Thyroid gland (tissue), 4 donors: ENCODE data around the gene SLC16A5. TPM values are rescaled to one million over a fixed set of nuclear protein-coding genes. Genes with fewer than 3 reads are reported as not detected.

Source experiments
- DNase-seq, 2 donors: peaks; one replicate each; pipeline ENCODE4 v3.0.0-alpha.2; 2019
- H3K27ac ChIP-seq, 3 donors: fragments of 200-600 bp; sonication (generic); 1 replicate in 2 of 3; 2 replicates in 1 of 3; pipeline ENCODE4 v1.5.1; 2016 to 2019; ENCODE audit warnings: mild to moderate bottlenecking in 1 of 3, moderate library complexity in 1 of 3
- H3K27me3 ChIP-seq: fragments of 200-600 bp; sonication (generic); one replicate; pipeline ENCODE4 v1.5.1; 2019
- H3K36me3 ChIP-seq, 2 donors: fragments of 200-600 bp; sonication (generic); one replicate each; pipeline ENCODE4 v1.5.1; 2016 to 2019
- H3K4me1 ChIP-seq, 2 donors: fragments of 200-600 bp; sonication (generic); one replicate each; pipeline ENCODE4 v1.5.1; 2017 to 2019
- H3K4me3 ChIP-seq, 3 donors: fragments of 200-600 bp; sonication (generic); replicated peaks in 1 of 3; 1 replicate in 2 of 3; 2 replicates in 1 of 3; pipeline ENCODE4 v1.5.1; 2016; ENCODE audit warnings: mild to moderate bottlenecking in 1 of 3
- H3K9me3 ChIP-seq: fragments of 200-600 bp; sonication (generic); one replicate; pipeline ENCODE4 v1.5.1; 2017
- POLR2A ChIP-seq, 2 donors: fragments of 450-650 bp; IDR thresholded peaks; one replicate each; pipeline ENCODE4 v1.6.1; 2017; ENCODE audit warnings: antibody characterized with exemption in 2 of 2, mild to moderate bottlenecking in 2 of 2, moderate library complexity in 1 of 2
- WGBS, 2 donors: methylation state at CpG; one replicate each; pipeline ENCODE4 v1.1.5; 2017; 5-methylcytosine and 5-hydroxymethylcytosine counted together
- intact Hi-C: fragments of 100-400 bp; cut with DNase I; formaldehyde crosslinking; loops from one replicate; pipeline ENCODE4 v1.15.1; 2023
- total RNA-seq, 4 donors: library from RNA; depleted of rRNA; stranded (reverse); fragments of >200 nt; gene quantifications; one replicate each; pipeline ENCODE4 v1.2.3, GENCODE V29; 2016
- TF ChIP-seq, protein P1 (sequence below), 6 experiments: fragments of 200-600 bp in 3 of 6; fragments of 450-650 bp in 3 of 6; sonication (generic) in 3 of 6; IDR thresholded peaks; one replicate each; pipeline ENCODE4 v1.5.1; 2016 to 2019; ENCODE audit warnings: antibody characterized with exemption in 6 of 6, mild to moderate bottlenecking in 2 of 6, inconsistent platforms in 1 of 6, moderate library complexity in 1 of 6

Gene SLC16A5
- total RNA-seq, 4 donors from 2014 or later = 24.1 to 40.3 (median 27.6) TPM

DNA sequence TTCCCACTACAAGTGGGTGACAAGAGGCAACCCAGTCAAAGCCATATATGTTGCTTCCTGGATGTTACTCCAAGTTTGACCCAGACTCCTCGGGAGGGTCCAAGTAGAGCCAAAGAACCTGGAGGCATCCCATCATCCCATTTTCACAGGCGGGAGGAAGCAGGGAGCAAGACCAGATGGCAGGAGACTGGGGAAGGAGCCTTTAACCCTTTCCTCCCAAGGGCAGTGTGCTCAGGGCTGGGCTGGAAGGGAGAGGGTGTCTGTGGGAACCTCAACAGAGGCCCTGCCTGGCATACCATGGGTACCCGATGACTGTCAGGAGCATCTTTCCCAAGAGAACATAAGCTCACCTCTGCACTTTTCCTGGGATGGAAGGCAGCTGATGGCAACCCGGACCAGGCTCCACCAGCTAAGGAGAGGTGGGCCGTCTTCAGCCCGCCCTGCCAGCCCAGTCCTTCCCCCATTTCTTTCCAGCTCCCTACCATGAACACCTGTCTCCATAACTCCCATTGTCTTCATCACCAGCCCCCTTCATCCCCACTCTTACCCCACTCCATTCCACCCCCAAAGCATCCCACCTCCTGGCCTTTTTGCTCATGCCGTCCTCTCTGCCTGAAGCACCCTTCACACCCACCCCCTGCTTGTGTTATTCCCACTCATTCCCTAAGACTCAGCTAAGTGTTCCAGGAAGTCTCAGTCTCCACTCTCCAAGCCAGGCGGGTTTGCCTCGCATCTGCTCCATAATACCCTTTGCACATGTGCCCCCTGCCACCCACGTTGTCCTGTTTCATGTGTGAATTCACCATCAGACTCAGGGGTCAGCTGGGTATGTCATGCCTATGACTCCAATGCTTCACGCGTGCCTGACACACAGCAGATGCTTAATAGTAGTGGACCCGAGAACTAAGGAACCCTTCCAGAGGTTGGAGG lies 5.9 kb upstream of the SLC16A5 start:
- Histone ChIP-seq H3K36me3 (no peaks in the 10 kb centered on the region), H3K27me3 (no peaks in the 10 kb centered on the region), H3K4me3 (no peak overlapping the region), H3K4me1 (peaks cover 24 to 48% of the 10 kb centered on the region in 2 donors), H3K9me3 (no peaks in the 10 kb centered on the region), H3K27ac (no peak overlapping the region)
- intact Hi-C loops = no loop called here
- TF ChIP-seq, protein P1, sequence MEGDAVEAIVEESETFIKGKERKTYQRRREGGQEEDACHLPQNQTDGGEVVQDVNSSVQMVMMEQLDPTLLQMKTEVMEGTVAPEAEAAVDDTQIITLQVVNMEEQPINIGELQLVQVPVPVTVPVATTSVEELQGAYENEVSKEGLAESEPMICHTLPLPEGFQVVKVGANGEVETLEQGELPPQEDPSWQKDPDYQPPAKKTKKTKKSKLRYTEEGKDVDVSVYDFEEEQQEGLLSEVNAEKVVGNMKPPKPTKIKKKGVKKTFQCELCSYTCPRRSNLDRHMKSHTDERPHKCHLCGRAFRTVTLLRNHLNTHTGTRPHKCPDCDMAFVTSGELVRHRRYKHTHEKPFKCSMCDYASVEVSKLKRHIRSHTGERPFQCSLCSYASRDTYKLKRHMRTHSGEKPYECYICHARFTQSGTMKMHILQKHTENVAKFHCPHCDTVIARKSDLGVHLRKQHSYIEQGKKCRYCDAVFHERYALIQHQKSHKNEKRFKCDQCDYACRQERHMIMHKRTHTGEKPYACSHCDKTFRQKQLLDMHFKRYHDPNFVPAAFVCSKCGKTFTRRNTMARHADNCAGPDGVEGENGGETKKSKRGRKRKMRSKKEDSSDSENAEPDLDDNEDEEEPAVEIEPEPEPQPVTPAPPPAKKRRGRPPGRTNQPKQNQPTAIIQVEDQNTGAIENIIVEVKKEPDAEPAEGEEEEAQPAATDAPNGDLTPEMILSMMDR (IDR thresholded peaks at IDR 0.05) = no peak
- no peak for TF ChIP-seq POLR2A (IDR thresholded peaks at IDR 0.05)
- no peak for DNase-seq
- 83 to 88% methylated on average over 13 of the region's 13 CpGs for WGBS, 2 donors

DNA sequence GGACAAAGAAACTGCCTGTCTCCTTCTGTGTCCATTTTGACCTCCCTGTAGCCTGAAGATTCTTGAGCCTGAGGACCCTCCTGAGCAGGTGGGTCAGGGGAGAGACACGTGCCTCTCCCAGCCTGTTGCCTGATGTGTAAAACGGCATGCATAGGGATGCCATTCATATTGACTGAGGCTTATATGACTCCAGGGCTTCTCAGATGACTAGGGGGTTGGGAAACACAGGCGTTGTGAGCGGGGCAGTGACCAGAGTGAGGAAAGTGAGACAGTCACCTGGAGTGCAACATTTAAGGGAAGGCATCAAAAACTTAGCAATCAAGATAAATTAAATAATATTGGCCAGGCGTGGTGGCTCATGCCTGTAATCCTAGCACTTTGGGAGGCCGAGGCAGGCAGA lies 5.1 kb upstream of the SLC16A5 start:
- 82 to 89% methylated on average over 6 of the region's 6 CpGs for WGBS, 2 donors
- Histone ChIP-seq H3K27ac (no peak overlapping the region), H3K36me3 (no peaks in the 10 kb centered on the region), H3K27me3 (no peaks in the 10 kb centered on the region), H3K9me3 (no peaks in the 10 kb centered on the region), H3K4me3 (no peak overlapping the region), H3K4me1 (peaks cover 20 to 47% of the 10 kb centered on the region in 2 donors)
- intact Hi-C loops = no loop called here
- no peak for DNase-seq
- no peak for TF ChIP-seq POLR2A (IDR thresholded peaks at IDR 0.05)
- TF ChIP-seq, protein P1 (IDR thresholded peaks at IDR 0.05) = no peak

DNA sequence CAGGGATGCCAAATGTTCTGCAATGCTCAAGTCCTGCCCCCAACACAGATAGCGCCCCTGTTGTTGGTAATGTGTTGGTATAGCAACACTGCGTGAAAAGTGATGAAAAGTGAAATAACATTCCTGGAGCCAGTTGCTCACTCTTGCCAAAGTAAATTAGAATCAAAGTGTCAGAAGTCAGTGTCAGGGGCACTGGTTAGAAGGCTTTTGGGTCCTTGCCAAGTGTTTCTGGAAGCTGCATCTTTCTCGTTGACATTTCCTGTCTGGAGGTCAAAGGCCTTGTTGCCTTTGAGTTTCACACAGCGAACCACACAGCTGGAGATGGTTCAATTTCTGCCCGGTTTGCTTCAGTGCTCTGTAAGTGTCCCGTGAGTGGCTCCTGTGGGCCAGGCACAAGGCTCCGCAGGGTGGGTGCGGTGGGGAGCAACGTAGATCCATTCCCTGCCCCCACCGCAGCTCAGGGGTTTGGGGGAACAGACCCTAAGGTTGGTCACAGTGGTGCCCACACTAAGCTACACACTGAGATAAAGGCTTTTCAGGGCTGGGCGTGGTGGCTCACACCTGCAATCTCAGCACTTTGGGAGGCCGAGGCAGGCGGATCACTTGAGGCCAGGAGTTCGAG lies 3.6 kb upstream of the SLC16A5 start:
- intact Hi-C loops = no loop called here
- Histone ChIP-seq H3K4me3 (no peak overlapping the region), H3K36me3 (no peaks in the 10 kb centered on the region), H3K27me3 (no peaks in the 10 kb centered on the region), H3K9me3 (no peaks in the 10 kb centered on the region), H3K27ac (peak overlapping the region in 2 of 3 donors; percentile 14 to 55), H3K4me1 (peaks cover 23 to 46% of the 10 kb centered on the region in 2 donors)
- TF ChIP-seq POLR2A (IDR thresholded peaks at IDR 0.05) = no peak
- TF ChIP-seq, protein P1 (IDR thresholded peaks at IDR 0.05) = no peak
- peak in 1 of 2 donors; percentile 46 for DNase-seq
- 40 to 56% methylated on average over 10 to 14 of the region's 14 CpGs for WGBS, 2 donors

DNA sequence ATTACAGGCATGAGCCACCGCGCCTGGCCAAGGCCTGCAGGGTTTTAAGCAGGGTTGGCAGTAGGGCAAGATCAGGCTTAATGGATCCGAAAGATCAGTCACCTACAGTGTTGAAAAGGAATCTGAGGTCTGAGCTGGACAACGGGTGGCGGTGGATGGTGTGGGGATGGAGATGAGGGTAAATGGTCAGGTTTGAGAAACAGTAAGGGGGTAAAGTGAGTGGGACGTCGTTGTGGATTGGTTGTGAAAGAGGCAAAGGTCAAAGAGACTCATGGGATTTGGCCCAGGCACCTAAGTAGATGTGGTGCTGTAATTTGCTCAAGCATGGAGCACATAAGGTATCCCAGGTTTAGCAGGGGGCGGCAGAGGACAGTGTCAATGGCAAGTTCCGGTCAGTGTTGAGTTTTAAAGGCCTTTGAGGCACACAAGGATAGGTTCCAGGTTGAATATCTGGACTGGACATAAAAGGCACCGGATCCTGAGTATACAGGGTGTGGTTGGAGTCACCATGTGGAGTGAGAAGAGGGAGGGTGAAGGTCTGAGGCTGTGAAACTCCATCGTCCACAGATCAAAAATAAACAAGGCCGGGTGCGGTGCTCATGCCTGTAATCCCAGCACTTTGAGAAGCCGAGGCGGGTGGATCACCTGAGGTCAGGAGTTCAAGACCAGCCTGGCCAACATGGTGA lies 1.1 kb upstream of the SLC16A5 start:
- H3K4me3 ChIP-seq = no peak overlapping the region
- TF ChIP-seq POLR2A (IDR thresholded peaks at IDR 0.05) = no peak
- TF ChIP-seq, protein P1 (IDR thresholded peaks at IDR 0.05) = no peak
- H3K27me3 ChIP-seq = no peaks in the 10 kb centered on the region
- WGBS, 2 donors = 84 to 85% methylated on average over 15 of the region's 15 CpGs
- intact Hi-C loops = no loop called here
- H3K27ac ChIP-seq = peak overlapping the region in 2 of 3 donors; percentile 84 to 88
- no peaks in the 10 kb centered on the region for H3K9me3 ChIP-seq
- peaks cover 35 to 62% of the 10 kb centered on the region in 2 donors for H3K4me1 ChIP-seq
- DNase-seq = no peak
- no peaks in the 10 kb centered on the region for H3K36me3 ChIP-seq
